ENCODE data around the gene OR2V1.
"Not testable (repeated sequence)": the region's sequence is repeated elsewhere in the genome, so short reads cannot be mapped to it uniquely, and the experiment has no call there.

The OR2V1 gene

DNA sequence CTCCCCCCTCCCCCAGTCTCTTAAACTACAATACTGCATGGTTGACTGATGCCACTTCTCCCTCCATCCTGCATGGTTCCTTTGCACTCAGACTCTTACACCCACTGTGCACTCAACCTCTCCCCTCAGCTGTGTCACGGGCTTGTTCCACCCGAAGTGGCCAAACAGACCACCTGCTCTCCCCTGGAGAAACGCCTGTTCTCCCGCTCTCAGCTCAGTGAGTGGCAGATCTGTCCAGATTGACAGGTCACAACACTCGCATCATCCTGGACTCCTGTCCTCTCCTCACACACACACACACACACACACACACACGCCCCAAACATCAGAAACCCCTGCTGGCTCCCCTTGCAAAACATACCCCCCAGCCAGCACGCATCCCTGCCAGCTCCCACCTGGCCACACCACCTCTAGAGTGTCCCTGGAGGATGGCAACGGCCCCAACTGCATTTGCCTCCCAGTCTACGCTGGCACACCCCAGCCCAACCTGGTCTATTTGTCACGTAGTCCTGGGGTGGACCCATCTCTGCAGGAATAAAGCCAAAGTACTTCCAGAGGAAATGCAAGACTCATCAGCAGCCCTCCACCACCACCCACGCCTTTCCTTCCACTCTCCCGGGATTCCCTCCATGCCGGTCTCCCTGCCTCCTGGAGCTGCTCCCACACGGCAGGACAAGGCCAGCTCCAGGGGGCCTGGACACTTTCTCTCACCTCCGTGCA, 2.9 kb downstream of the OR2V1 start:
- no peak for DNase-seq (ENCODE audit: low read depth in 2 of 2)

DNA sequence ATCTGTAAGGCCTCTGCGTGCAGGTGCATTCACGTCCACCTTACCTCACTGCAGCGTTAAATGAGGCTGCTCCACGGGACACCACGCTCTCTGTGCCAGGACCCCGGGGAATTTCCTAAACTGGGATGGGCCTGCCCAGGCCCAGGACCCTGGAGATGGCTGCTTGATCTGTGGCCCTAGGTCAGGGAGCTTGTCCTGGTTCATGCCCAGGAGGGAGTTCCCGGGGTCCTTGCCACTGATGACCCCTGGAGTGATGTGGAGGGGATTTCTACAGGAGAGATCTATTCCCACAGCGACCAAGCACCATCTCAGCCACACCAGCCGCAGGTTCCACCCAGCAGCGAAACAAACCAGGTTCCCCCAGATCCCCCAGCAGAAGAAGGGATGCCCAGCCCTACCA, 3.5 kb downstream of the OR2V1 start:
- no peak for DNase-seq (ENCODE audit: low read depth in 2 of 2)

DNA sequence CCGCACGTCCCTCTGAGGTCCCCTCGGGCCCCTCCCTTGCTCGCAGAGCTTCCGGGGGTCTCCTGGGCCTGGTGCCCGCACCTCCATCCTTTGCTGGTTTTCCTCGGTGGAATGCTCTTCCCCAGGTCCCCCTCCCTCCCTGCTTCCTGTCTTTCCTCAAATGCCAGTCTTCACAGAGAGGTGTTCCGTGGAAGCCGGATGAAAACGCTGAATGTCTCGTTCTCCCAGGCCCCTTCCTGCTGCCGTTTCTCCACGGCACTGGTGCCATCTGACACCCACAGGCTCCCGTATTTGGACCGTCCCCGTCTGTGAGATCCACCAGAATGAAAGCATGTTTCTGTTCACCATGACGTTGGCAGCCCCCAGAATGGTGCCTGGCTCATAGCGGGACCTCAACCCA, 4.1 kb downstream of the OR2V1 start:
- DNase-seq (ENCODE audit: low read depth in 2 of 2), result no peak

DNA sequence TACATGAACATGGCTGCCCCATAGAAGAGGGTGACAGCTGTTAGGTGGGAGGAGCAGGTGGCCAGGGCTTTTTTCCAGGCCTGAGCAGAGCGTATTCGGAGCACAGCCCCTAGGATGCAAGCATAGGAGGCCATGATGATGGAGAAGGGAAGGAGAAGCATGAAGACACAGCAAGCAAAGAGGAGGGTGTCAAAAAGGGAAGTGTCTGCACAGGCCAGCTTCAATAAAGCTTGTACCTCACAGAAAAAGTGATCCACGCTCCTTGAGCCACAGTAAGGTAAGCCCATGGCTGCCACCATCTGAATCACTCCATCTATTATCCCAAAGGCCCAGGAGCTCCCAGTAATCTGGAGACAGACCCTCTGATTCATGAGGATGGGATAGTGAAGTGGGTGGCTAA, 6.4 kb downstream of the OR2V1 start:
- DNase-seq (ENCODE audit: low read depth in 2 of 2), result no peak

DNA sequence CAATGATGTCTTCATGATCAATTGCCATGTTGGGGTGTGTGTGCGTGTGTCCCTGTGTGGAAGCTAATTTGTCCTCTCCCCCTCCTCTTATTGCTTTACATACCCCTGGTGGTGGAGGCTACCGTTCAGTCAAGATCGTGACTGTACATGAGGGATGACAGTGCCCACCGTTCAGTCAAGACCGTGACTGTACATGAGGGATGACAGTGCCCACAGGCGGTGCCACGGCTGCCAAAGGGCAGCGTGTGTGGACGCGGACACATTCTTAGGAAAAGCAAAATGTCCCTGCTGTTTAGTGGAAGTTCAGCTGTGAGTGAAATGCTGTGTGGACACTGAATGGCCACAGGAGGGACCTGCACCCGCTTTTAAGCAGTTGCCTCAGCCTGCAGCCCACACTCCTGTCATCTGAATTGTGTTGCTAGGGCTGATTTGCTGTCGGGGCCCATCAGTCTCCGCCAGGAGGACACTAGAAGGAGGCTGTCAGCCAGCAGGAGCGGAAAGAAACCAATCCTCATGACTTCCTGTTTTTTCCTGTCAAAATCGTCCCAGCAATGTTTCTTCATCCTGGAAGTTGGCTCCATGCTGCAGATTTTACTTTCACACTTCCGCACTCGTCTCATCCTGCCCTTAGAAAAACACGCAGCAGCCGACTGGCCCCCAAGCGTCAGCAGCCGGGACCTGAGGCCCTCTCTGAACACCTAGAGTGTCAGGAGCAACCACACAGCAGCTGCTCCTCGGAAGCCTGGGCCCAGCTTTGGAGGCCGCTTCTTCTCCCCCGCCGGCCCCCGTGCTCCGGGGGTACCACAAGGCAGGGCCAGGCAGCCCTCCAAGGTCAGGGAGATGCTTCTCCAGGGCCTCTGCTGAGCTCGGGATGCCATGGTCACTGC, 9.1 kb downstream of the OR2V1 start:
- DNase-seq (ENCODE audit: low read depth in 2 of 2), result no peak

DNA sequence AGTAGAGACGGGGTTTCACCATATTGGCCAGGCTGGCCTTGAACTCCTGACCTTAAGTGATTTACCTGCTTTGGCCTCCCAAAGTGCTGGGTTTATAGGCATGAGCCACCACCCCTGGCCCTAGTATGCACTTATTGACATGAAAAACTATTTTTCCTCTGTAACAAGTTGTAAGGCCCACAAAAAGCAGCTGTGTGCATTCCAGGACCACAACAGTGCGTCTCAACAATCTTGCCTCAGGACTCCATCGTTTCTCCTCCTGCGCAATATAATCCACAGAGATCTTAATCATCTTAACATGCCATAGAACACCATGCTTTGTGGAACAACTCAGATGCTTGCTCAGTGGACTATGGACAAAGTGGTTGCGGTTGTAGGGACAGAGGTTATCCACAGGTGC, 10.2 kb downstream of the OR2V1 start:
- no peak for DNase-seq (ENCODE audit: low read depth in 2 of 2)

DNA sequence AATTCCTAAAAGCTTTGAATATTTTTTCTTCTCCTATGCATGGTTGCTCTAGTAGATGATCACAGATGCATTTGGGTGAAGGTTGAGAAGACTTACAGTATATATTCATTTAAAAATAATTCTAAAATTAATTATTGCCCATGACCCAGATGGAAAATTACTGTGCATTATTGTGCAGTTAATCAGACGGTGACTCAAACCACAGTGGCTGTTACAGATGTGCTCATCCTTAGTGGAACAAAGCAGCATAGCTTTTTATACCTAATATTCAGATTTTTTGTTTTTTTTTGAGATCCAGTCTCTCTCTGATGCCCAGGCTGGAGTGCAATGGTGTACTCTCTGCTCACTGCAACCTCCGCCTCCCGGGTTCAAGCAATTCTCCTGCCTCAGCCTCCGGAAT, 10.7 kb downstream of the OR2V1 start:
- no peak for DNase-seq (ENCODE audit: low read depth in 2 of 2)

DNA sequence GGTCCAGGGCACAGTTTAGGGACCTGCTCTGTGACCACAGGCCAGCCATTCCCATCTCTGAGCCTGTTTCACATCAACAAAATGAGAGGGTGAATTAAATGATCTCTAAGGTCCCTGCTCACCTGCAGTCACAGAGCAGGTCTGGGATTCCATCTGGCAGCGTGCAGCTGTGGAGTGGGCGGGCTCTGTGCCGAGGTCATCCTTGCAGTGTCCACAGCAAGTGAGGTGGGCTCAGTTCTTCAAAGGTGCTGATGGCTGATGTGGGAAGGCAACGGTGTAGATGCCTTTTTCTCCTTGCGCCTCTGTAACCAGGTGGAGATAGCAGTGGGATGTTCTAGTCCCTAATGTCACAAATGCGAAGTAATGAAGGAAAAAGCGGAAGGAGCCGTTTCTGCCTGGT, 11.9 kb downstream of the OR2V1 start:
- DNase-seq (ENCODE audit: low read depth in 2 of 2), result no peak

DNA sequence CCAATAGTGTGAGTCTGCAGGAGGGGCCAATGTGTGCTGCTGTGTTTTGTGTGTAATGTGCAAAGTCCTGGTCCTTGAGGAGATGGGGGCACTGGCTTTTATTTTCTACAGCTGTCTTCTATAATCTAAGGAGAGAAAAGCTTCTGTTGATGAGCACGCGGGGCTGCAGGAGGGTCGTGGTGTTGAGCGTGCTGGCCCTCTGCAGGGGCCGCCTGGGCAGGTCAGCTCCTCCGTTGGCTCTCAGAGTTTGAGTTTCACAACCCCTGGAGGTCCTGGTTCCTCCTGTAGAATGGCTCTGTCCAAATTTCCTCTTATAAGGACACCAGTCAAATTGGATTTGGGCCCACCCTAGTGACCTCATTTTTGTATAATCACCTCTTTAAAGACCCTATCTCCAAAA, 12.6 kb downstream of the OR2V1 start:
- DNase-seq (ENCODE audit: low read depth in 2 of 2), result no peak

DNA sequence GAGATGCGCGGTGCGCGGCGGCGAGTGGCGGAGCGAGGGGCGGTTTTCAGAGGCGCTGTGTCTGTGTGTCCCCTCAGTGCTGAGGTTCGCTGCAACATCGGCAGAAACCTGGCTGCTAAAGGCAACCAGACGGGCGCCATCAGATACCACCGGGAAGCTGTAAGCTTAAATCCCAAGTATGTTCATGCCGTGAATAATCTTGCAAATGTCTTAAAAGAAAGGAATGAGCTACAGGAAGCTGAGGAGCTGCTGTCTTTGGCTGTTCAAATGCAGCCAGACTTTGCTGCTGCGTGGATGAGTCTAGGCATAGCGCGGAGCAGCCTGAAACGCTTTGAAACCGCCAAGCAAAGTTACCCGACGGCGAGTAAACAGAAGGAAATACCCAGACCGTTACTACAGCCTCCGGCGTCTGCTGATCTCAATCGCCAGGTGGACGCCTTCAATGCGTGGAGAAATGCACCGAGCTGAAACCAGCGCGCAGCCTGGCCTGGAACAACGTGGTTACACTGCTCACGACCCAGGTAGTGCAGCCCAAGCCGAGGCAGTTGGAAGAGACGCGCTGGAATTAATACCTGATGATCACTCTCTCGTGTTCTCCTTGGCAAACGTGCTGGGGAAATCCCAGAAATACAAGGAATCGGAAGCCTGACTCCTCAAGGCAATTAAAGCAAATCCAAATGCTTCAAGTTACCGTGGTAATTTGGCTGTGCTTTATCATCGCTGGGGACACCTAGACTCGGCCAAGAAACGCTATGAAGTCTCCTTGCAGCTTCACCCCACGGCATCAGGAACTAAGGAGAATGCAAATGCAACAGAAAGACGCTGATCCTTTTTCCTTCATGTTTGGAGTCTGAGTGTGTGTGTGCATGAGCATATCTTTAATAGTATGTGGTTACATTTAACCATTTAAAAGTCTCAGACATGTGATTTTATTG, 15.9 kb downstream of the OR2V1 start:
- DNase-seq (ENCODE audit: low read depth in 2 of 2), result no peak

DNA sequence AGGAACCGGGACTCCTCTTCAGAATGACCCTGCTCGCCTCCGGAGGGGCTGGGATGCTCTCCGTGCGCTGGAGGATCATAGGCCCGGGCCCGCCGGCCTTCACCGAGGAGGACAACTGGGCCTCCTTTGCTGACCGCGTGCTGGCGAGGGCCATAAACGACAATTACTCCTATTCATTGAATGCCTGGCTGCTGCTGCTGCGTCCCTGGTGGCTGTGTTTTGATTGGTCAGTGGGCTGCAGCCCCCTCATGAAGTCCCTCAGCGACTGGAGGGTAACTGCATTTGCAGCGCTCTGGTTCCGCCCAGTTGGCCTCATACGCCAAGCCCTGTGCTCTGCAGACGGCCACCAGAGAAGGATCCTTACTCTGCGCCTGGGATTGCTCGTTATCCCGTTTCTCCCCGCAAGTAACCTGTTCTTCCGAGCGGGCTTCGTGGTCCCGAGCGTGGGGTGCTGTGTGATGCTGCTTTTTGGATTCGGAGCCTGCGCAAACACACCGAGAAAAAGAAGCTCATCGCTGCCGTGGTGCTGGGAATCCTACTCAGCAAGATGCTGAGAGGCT, 16.6 kb downstream of the OR2V1 start:
- no peak for DNase-seq (ENCODE audit: low read depth in 2 of 2)

DNA sequence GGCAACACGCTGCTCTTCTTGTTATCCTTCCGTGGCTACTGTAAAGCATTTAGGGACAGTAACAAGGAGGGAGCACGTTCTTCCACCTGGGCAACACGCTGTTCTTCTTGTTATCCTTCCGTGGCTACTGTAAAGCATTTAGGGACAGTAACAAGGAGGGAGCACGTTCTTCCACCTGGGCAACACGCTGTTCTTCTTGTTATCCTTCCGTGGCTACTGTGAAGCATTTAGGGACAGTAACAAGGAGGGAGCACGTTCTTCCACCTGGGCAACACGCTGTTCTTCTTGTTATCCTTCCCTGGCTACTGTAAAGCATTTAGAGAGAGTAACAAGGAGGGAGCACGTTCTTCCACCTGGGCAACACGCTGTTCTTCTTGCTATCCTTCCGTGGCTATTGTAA, 17.4 kb downstream of the OR2V1 start:
- DNase-seq (ENCODE audit: low read depth in 2 of 2), result not testable (repeated sequence)

DNA sequence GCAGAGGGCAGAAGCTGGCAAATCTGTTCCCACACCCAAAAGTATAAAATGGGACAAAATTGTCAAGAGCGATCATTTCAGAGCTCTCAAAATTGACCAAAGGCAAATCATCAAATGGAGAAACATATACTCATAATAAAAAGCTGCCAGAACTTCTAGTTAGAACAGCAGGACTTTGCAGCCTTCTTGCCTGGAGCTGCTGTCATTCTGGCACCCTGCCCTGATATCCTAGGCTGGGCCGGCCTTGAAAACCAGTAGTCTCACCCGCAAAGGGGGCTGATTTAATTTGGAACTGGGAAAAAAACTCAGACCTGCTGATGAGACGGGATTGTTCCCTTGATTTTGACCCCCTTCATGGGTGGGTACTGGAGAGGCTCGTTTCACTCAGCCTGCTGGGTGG, 18.5 kb downstream of the OR2V1 start:
- DNase-seq (ENCODE audit: low read depth in 2 of 2), result no peak

DNA sequence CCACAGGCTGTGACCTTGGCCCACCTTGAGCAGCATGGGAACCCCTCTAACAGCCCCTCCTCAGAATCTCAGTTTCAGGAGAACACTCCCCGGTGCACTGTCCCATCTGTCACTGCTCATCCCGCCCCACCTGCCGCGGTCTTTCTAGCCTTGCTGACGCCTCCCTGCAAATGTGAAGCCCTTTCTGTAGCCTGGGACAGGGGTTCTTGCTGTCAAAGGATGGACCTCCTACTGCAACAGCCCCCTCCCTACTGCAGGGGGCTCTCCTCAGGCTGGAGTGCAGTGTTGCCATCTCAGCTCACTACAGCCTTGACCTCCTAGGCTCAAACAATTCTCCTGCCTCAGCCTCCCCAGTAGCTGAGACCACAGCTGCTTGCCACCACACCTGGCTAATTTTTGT, 20.0 kb downstream of the OR2V1 start:
- no peak for DNase-seq (ENCODE audit: low read depth in 2 of 2)

DNA sequence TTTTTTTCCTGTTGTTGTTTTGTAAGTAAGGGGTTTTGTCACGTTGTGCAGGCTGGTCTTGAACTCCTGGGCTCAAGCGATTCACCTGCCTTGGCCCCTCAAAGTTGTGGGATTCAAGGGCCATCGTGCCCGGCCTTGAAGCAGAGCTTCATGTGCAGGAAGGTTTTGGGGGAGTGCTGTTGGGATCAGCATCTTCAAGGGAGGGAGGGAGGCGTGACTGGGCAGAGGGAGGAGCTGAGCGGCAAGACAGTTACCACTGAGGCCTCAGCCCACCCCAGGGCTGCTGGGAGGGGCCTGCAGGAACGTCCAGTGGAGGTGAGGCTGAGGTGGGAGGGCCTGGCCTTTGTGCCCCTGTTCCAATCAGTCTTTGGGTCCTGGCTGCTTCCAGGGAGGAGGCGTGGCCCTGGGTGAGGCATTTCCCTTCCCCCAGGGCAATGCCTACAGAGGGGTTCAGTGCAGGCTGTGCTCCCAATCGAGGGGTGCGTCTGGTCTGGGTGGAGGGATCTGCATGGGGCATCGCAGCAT, 21.4 kb downstream of the OR2V1 start:
- DNase-seq (ENCODE audit: low read depth in 2 of 2), result no peak

DNA sequence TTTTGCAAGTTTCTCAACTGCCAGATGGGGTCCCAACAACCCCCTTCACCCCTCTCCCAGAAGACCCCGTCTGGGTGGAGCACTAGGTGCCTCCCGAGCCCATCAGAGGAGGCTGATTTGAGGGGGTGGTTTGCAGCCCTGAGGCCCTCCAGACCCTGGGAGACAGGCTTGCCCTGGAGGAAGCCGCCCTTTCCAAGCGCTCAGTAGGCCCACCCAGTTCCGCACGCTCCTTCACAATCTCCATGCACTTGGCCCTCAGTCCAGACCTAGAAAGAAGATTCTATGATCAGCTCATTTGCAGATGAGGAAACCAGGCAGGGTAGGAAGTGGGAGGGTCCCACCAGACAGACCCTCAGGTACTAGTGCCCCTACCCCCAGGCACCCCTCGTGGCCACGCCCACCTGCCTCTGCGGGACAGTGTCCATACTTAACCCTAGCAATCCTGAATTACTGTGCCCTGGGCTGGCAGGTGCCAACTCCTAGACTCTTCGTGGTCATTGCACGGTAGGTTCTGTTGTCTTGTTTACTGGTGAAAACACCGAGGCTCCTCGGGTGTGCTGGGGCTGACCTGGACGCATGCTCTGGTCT, 22.3 kb downstream of the OR2V1 start:
- no peak for DNase-seq (ENCODE audit: low read depth in 2 of 2)

DNA sequence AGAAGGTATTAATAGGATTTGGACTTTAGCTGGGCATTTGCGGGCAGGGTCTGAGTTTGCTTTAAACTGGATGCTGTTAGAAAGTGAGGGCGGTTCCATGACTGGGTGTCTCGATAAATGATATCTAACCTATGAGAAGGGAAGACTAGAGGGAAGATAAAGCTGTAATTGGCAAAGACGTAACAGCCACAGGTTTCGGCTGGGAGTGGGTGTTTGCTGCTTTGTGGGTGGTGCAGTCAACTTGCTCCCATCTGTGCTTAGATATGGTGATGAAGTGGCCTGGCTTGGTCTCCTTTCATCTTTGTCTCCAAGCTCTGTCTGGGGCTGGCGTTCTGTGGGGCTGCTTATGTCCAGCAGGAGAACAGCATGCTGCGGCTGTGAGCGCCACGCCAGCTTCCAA, 23.3 kb downstream of the OR2V1 start:
- no peak for DNase-seq (ENCODE audit: low read depth in 2 of 2)

DNA sequence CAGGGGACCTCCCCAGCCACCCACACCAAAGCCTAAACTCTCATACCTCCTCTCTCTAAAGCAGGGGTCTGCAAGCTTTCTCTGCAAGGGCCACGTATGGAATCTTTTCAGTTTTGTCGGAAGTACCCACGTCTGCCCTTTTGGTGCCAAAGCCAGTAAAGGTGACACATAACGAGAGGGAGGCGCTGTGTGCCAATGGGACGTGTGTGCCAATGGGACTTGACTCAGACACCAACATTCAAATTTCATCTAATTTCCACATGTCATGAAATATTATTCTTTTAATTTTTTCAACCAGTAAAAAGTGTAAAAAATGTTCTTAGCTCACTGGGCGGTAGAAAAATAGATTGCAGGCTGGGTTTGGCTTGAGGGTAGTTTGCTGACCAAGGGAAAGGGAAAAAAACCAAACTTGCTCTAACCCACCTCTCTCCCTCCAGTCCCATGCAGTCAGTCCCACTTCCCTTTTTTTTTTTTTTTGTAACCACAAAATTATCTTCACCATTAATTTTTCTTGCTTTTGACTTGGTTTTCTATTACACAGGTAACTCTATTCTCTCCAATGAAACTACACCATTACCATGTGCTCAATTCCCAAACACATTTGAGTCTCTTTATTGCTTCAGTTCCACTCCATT, 25.5 kb downstream of the OR2V1 start:
- DNase-seq (ENCODE audit: low read depth in 2 of 2), result no peak

DNA sequence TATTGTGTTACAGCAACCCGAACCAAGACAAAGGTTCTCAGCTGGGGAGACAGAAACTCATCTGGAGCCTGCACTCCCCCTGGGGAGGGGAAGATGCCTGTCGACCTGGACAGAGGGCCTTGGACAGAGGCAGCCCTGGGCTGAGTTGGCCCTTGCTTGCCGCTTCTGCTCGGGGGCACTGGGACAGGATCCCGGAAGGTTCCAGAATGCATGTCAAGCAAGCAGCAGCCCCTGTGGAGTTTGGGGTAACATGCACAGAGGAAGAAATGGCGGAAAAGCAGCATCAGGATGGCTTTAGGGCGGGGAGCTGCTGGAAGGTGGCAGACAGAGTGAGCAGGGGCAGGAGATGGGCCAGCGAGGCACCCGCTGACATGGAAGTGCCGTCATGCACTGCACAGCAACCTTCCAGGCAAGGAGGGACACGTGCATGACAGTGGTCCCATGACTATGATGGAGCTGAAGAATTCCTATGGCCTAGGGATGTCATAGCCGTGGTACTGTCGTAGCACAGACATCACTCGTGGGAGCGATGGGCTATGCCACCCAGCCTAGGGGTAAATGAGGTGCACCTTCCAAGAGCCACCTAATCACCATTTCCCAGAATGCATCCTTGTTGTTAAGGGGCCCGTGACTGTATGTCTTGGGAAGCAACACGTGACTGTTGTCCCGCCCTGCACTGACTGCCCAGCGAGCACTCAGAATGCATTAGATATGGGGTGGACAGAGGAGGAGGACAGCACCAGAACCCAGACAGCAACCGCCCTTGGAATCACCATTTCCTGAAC, 26.2 kb downstream of the OR2V1 start:
- not testable (repeated sequence) for DNase-seq (ENCODE audit: low read depth in 2 of 2)

DNA sequence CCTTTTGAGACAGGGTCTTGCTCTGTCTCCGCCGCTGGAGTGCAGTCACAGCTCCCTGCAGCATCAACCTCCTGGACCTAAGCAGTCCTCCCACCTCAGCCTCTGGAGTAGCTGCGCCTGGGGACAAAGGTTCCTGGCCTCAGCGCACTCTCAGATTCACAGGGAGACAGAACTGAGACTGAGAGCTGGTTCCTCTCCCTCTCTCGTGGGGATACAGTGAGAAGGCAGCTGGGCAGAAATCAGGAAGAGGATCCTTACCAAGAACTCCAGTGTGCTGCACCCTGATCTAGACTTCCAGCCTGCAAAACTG, 26.8 kb downstream of the OR2V1 start:
- not testable (repeated sequence) for DNase-seq (ENCODE audit: low read depth in 2 of 2)

Data from stimulated activated CD8-positive, alpha-beta memory T cell treated with anti-CD3 and anti-CD28 coated beads, Interleukin-7, amount 100 ng/mL, for 1 hour (primary cell).